HepG2 (cell line): ENCODE data around the gene GOLGA6L1. TPM values are rescaled to one million over a fixed set of nuclear protein-coding genes. Genes with fewer than 3 reads are reported as not detected.

Source experiments
- polyA plus RNA-seq, 8 experiments: library from polyadenylated mRNA; depleted of rRNA in 3 of 8; stranded (reverse) in 7 of 8; unstranded in 1 of 8; fragments of >200 nt; fragmentation: Illumina TruSeq in 4 of 8; extraction: Trizol in 4 of 8; gene quantifications; 2 replicates each; pipeline versions ENCODE4 v1.2.1 to v1.2.3, GENCODE V29; 2011 to 2016; ENCODE audit warnings: low read depth in 4 of 8, missing spikeins in 1 of 8, mixed read lengths in 1 of 8; ENCODE audit not compliant: insufficient read depth in 1 of 8
- small RNA-seq, 3 experiments: library from RNA; depleted of rRNA; stranded (forward); fragments of <200 nt; gene quantifications; one replicate each; pipeline ENCODE3, GENCODE V24; 2012; ENCODE audit warnings: low read depth in 2 of 3, low replicate concordance in 1 of 3; ENCODE audit not compliant: insufficient read length in 3 of 3, insufficient read depth in 2 of 3
- total RNA-seq, 5 experiments: library from RNA; depleted of rRNA; stranded (reverse); fragments of >200 nt; fragmentation: Illumina TruSeq; extraction: Trizol; gene quantifications; 2 replicates each; pipeline ENCODE4 v1.2.3, GENCODE V29; 2016; ENCODE audit warnings: low read depth in 1 of 5

GOLGA6L1 gene
- total and polyA plus RNA-seq, 2 of the 13 experiments (the other 11 are each of a cell fraction or from before 2014, with no cell fraction given), result not detected

Small RNA genes lying within 50 kb of the gene (small RNA-seq; reads per million reads assigned to genes)
- gene RN7SL106P, result 0 reads per million in 3 experiments

Other genes with a start within 250 kb of the GOLGA6L1 start
- gene CYFIP1, start 156.5 kb downstream of the GOLGA6L1 start, total RNA-seq (2016; rRNA removed; fragmentation: Illumina TruSeq; extraction: Trizol), result 58.3 and 68.2 TPM in 2 replicates
- gene CYFIP1, start 156.5 kb downstream of the GOLGA6L1 start, polyA plus RNA-seq (2011; rRNA removed), result 38.1 and 39.0 TPM in 2 replicates
- 23.4 and 25.0 TPM in 2 replicates for gene TUBGCP5, start 97.3 kb downstream of the GOLGA6L1 start, total RNA-seq (2016; rRNA removed; fragmentation: Illumina TruSeq; extraction: Trizol)
- gene TUBGCP5, start 97.3 kb downstream of the GOLGA6L1 start, polyA plus RNA-seq (2011; rRNA removed), result 6.8 and 7.2 TPM in 2 replicates
- gene GOLGA6L26, start 197.4 kb upstream of the GOLGA6L1 start, total RNA-seq (2016; rRNA removed; fragmentation: Illumina TruSeq; extraction: Trizol), result not detected in 2 replicates
- not detected in 2 replicates for gene GOLGA6L26, start 197.4 kb upstream of the GOLGA6L1 start, polyA plus RNA-seq (2011; rRNA removed)
- 0.02 TPM in 1 of 2 replicates, not detected in the other for gene GOLGA8S, start 217.9 kb upstream of the GOLGA6L1 start, total RNA-seq (2016; rRNA removed; fragmentation: Illumina TruSeq; extraction: Trizol)
- 0.03 and 0.04 TPM in 2 replicates for gene GOLGA8S, start 217.9 kb upstream of the GOLGA6L1 start, polyA plus RNA-seq (2011; rRNA removed)